GM12873 (cell line): ENCODE results near the gene POM121L2.

Experiments
- CTCF ChIP-seq: IDR thresholded peaks from 2 replicates; pipeline ENCODE4 v1.5.1; 2012; ENCODE audit warnings: low read depth, mild to moderate bottlenecking, moderate library complexity, low read length, control low read depth; ENCODE audit not compliant: insufficient read depth; ENCODE audit errors: missing control alignments

Gene POM121L2

GRCh38 chr6:27281569-27281968, 30.5 kb downstream of the POM121L2 start:
- TF ChIP-seq CTCF: no peak

GRCh38 chr6:27281105-27281539, 31.0 kb downstream of the POM121L2 start:
- no peak for TF ChIP-seq CTCF

- no peak for TF ChIP-seq CTCF
Measured at GRCh38 chr6:27280540-27281000, 31.5 kb downstream of the POM121L2 start.

GRCh38 chr6:27280064-27280539, 32.0 kb downstream of the POM121L2 start:
- no peak for TF ChIP-seq CTCF

GRCh38 chr6:27279513-27280063, 32.5 kb downstream of the POM121L2 start:
- TF ChIP-seq CTCF: no peak

GRCh38 chr6:27275025-27275956, 36.8 kb downstream of the POM121L2 start:
- TF ChIP-seq CTCF: no peak

GRCh38 chr6:27273783-27274182, 38.3 kb downstream of the POM121L2 start:
- no peak for TF ChIP-seq CTCF
